Kidney epithelial cell (primary cell): Measurements from ENCODE around the gene FST. TPM values are rescaled to one million over a fixed set of nuclear protein-coding genes. Genes with fewer than 3 reads are reported as not detected.

Experiments
- DNase-seq: peaks from one replicate; pipeline ENCODE4 v3.0.0-alpha.2; 2010; ENCODE audit warnings: low read depth
- H3K27me3 ChIP-seq: 2 replicates; pipeline ENCODE4 v1.6.0; 2011; ENCODE audit warnings: low read length; ENCODE audit not compliant: control insufficient read depth, insufficient read depth
- H3K36me3 ChIP-seq: 2 replicates; pipeline ENCODE4 v1.5.1; 2011; ENCODE audit warnings: low read length; ENCODE audit not compliant: control insufficient read depth, insufficient read depth
- H3K4me3 ChIP-seq: 2 replicates; pipeline ENCODE4 v1.5.1; 2011; ENCODE audit warnings: low read depth, mild to moderate bottlenecking, control low read depth, low read length
- total RNA-seq: library from RNA; depleted of rRNA; stranded (reverse); fragments of >200 nt; gene quantifications from 2 replicates; pipeline ENCODE4 v1.2.3, GENCODE V29; 2015
- TF ChIP-seq, protein P1 (sequence below): IDR thresholded peaks from 2 replicates; pipeline ENCODE4 v1.5.1; 2011; ENCODE audit warnings: mild to moderate bottlenecking, moderate library complexity, low read length, control low read depth, inconsistent platforms; ENCODE audit not compliant: insufficient read depth, poor library complexity, severe bottlenecking

FST gene
- total RNA-seq, 1 donor from 2014 or later, result 0.33 TPM

GRCh38 chr5:53438079-53438478 is 42.4 kb upstream of the FST start:
- DNase-seq, result no peak
- H3K4me3 ChIP-seq, result no peak overlapping the region
- TF ChIP-seq, protein P1, sequence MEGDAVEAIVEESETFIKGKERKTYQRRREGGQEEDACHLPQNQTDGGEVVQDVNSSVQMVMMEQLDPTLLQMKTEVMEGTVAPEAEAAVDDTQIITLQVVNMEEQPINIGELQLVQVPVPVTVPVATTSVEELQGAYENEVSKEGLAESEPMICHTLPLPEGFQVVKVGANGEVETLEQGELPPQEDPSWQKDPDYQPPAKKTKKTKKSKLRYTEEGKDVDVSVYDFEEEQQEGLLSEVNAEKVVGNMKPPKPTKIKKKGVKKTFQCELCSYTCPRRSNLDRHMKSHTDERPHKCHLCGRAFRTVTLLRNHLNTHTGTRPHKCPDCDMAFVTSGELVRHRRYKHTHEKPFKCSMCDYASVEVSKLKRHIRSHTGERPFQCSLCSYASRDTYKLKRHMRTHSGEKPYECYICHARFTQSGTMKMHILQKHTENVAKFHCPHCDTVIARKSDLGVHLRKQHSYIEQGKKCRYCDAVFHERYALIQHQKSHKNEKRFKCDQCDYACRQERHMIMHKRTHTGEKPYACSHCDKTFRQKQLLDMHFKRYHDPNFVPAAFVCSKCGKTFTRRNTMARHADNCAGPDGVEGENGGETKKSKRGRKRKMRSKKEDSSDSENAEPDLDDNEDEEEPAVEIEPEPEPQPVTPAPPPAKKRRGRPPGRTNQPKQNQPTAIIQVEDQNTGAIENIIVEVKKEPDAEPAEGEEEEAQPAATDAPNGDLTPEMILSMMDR, result no peak
- H3K36me3 ChIP-seq, result no peaks in the 10 kb centered on the region
- H3K27me3 ChIP-seq, result no peaks in the 10 kb centered on the region

DNA sequence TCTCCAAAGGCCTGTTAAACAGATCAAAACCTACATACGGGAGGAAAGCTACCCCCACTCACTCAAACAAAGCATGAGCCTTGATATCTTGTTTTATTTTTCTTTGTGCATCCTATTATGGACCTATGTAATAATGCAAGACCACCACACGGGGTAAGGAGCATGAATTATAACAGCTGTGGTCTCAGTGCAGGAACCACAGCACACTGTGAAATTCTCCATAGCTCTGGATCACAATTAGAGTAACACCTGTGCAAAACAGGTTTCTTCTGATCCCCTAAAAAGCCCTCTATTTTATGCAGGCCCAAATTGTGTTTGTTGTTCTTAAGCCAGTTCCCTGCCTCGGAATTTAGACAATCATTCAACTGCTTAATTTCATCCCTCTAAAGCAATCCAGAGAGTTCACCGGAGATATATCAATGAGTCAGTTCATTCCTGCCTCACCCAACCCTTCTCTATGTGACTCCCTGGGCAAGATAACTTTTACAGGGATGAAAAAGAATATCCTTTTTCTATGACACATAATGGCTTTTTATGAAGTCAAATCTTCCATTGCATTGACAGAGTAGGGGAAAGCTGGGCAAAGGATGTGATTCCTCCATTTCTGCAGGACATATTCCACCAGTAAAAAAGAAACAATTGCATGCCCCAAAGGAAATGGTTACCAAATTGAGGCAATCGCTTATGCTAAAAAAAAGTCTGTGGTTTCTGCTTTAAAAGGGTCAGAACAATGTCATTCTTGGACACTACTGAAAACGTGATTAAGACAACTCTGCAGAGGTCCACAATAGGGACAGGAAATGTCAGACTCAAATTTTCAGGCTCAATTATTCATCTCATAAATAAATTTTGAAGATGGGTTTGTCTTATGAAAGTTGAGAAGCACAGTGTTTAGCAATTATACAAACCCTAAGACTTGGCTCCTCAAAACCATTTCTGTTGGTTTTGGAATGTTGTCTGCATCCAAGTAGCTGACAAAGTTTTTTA is 41.6 kb upstream of the FST start:
- TF ChIP-seq, protein P1, result no peak
- H3K4me3 ChIP-seq, result no peak overlapping the region
- no peak for DNase-seq
- no peaks in the 10 kb centered on the region for H3K36me3 ChIP-seq
- H3K27me3 ChIP-seq, result no peaks in the 10 kb centered on the region

GRCh38 chr5:53442961-53443360 is 37.5 kb upstream of the FST start:
- Histone ChIP-seq H3K27me3 (no peaks in the 10 kb centered on the region), H3K4me3 (no peak overlapping the region), H3K36me3 (no peaks in the 10 kb centered on the region)
- TF ChIP-seq, protein P1, result no peak
- DNase-seq, result no peak

DNA sequence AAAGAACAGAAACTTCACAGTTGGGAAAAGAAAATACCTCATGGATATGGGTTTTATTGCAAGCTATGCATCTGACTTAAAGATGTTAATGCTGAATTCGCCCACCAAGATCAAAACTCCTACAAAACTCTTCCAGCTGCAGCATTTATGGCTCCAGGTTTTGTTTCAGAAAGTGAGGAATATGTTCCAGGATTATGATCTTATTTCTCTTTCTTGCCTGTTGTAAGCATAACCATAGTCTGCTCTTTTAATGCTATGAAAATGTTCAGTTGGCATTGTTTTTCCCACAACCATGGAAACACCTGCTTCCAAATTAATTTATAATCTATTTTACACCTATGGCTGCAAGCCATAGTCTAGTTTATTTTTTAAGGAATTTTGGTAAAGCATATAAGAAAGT is 34.9 kb upstream of the FST start:
- H3K4me3 ChIP-seq, result no peak overlapping the region
- no peaks in the 10 kb centered on the region for H3K27me3 ChIP-seq
- no peaks in the 10 kb centered on the region for H3K36me3 ChIP-seq
- TF ChIP-seq, protein P1, result no peak
- no peak for DNase-seq

DNA sequence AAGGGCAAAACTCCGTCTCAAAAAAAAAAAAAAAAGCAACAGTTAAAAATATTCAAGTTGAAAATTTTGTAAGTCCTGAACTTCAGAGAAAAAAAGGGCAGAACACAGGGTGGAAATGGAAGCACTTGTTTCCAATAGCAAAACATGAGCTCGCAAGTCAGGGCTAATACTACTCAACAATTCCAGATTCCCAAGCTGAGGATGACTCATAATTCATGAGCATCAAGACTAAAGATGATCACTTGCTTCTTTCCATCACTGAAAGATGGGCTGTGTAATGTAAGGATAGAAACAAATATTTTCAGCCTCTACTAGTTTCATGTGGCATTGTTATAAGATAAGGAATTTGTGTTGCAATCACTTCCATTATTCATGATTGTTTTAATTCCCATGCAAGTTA is 33.5 kb upstream of the FST start:
- no peaks in the 10 kb centered on the region for H3K36me3 ChIP-seq
- no peak overlapping the region for H3K4me3 ChIP-seq
- TF ChIP-seq, protein P1, result no peak
- H3K27me3 ChIP-seq, result no peaks in the 10 kb centered on the region
- DNase-seq, result no peak
